Activated CD4-positive, CD25-positive, alpha-beta regulatory T cell treated with anti-CD3 and anti-CD28 coated beads, Interleukin-2, amount 50 U/mL, for 24 hours (primary cell): Measurements from ENCODE around the gene SLC30A2.
"Not testable (repeated sequence)": the region's sequence is repeated elsewhere in the genome, so short reads cannot be mapped to it uniquely, and the experiment has no call there.

Experiments
- ATAC-seq, 2 donors: fragments of 150-1000 bp; cut with Tn5 transposase; one replicate each; pipeline ENCODE4 v1.10.0; 2021; ENCODE audit warnings: mild to moderate bottlenecking in 1 of 2, moderate library complexity in 1 of 2

SLC30A2 gene, protein sequence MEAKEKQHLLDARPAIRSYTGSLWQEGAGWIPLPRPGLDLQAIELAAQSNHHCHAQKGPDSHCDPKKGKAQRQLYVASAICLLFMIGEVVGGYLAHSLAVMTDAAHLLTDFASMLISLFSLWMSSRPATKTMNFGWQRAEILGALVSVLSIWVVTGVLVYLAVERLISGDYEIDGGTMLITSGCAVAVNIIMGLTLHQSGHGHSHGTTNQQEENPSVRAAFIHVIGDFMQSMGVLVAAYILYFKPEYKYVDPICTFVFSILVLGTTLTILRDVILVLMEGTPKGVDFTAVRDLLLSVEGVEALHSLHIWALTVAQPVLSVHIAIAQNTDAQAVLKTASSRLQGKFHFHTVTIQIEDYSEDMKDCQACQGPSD

DNA sequence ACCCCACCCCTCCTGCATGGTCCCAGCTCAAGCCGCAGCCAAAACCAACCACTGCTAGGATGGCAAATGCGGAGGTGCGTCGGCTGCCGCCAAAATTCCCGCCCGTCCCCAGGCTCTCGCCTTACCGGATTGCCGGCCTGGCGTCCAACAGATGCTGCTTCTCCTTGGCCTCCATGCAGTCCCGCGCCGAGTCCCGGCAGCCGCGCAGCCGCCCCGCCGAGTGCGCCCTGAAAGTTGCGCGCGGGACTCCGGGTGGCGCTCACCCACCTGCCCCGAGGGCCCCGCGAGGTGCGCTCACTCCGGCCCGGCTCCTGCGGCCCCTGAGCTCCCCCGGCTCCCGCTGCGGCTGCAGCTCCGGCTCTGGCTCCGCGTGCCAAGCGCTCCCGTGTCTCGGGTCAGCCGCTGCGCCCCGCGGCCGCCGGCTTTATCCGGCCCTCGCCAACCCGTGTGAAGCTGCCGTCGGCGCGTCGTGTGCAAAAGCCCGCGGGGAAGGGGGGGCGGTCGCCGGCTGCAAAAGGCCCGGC is at the start of gene SLC30A2:
Gene SLC30A2, minus strand, starts transcription at position 397 of the 524 bp plus-strand sequence. Its CDS starts 222 bp downstream, at position 175.
- ATAC-seq = no peak

DNA sequence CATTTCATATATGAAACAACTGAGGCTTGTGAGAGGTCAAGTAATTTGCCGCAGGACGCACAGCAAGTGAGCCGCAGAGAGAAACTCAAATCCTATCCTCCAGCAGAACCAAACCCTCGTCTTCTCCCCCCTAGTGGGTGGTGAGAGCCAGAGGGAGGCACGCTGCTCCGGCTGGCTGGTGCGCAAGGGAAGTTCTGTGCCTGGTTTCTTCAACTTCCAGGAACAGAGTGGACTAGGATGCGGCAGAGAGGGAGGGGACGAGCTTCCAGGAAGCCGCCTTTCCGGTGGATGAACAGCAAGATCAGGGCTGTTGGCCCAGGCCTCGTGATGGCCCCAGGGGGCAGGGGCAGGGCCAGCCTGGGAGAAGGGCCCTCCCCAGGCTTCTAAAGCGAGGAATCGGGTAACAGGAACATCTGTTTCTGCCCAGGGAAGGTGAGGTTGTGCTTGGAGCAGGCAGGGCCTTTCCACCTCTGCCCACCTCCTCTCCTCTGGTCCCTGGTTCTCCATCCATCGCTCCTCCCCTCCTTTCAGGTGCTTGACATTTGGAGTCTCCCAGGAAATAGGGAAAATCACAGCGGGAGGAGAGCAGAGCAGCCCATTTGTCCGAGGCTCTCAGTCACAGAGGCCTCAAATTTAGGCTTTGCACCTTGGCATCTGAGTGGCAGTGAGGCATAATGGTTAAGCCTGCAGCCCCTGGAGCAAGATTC is 48.9 kb upstream of the SLC30A2 start:
- ATAC-seq = no peak

DNA sequence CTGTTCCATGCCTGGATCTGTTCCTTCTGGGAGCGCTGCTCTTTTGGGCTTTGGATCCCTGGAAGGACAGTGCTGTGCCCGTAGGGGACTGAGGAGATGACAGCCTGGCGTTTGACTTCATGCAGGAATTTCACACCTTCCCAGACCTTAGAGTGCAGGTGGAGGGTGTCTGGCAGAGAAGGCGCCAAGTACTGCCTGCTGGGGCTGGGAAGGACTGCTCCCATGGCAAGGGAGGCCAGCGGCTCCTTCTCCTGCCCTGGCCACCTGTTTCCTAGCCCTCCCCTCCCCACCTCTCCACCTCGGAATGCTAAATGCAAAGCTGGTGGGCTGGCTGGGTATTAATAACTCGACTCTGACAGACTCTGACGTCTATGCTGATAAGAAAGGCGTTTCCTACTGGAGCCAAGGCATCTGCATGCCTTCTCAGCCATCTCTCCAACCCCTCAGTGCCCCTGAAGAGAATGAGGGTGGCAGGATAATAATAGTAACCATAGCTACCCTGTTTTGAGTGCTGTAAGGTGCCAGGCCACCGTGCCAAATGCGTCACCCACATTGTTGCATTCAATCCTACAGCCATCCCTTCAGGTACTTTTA is 48.3 kb upstream of the SLC30A2 start:
- no peak for ATAC-seq

DNA sequence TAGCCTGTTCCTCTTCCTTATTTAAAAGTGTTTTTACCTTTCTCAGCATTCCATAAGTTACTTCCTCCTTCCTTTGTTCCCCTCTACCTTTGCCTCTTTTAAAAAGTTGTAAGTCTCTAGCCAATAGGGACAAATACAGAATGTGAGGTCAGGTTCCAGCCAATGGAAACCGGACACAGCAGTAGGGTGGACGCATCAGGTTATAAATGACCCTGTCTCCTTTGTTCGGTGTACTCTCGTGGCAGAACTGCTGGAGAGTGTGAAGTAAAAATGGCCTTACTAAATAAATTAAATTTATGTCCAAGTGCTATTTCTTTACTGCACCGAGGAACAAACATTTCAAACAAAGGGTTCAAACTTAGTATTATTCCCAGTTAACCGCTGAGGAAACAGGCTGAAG is 47.7 kb upstream of the SLC30A2 start:
- not testable (repeated sequence) for ATAC-seq

DNA sequence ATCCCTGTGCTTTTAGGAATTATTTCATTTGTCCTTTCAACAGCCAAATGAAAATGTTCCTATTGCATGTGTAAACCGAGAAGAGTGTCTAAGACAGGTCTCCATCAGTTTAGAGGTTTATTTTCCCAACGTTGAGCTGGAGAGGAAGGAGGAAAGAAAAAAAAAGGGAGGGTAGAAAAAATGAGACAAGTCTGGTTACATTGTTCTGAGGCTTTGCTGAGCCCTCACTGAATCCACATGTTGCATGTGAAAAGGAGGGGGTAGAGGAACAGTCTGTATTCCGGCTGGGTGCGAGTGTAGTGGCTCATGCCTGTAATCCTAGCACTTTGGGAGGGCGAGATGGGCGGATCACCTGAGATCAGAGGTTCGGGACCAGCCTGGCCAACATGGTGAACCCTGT is 46.5 kb upstream of the SLC30A2 start:
- ATAC-seq = no peak

DNA sequence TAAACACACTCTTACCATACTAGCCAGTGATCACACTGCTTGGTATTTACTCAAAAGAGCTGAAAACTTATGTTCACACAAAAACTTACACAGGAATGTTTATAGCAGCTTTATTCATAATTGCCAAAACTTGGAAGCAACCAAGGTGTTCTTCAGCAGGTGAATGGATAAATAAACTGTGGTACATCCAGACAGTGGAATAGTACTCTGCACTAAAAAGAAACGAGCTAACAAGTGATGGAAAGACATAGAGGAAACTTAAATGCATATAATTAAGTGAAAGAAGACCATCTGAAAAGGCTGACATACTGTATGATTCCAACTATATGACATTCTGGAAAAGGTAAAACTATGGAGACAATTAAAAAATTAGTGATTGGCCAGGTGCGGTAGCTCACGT is 45.0 kb upstream of the SLC30A2 start:
- ATAC-seq = no peak

DNA sequence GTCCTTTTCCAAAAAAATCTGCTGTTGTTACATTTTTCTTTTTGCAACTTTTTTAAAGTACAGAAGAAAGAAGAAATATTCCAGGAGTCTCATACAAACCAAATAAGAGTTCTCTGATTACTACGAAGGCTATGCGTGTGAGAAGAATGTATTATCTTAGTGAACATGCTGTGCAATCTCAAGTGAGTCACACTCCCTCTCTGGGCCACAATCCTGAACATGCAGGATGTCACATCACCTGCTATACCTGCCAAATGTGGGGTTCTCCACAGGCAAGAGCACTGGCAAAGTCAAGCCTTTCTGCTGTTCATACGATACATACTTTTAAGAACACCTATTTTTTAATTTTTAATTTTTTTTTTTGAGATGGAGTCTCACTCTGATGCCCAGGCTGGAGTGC is 43.2 kb upstream of the SLC30A2 start:
- no peak for ATAC-seq

DNA sequence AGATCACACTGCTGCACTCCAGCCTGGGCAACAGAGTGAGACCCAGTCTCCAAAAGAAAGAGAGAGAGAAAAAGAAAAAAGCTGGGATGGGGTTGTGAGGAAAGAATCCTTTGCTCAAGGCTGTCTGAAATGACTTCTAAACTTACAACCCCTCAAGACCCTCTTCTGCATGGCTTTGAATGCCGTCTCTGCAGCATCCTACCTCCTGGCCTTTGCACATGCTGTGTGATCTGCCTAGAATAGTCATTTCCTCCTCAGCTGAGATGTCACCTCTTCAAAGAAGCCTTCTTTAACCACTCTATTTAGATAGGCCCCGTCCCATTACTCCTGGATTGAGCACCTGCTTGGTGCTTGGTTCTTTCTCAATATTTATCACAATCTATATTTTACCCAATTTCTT is 38.9 kb upstream of the SLC30A2 start:
- no peak for ATAC-seq

DNA sequence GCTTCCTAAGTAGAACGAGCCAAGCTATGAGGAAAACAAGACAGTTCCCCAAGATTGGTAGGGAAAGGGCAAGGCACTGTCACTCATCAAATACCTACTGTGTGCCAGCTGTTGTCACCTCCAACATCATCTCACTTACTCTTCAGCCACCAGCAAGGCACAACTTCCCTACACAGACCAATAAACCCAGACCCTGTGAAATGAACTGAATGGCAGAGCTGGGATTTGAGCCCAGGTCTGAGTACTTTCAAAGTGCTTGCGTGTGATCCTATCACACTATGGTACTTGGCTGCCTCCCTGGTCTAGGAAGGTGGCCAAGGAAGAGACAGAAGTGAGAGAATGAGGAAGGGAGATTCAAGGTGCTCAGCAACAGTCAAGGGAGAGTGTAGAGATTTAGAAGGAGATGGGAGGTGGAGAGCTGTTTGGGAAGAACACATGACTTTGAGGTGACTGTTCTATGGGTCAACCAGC is 38.2 kb upstream of the SLC30A2 start:
- ATAC-seq = no peak

DNA sequence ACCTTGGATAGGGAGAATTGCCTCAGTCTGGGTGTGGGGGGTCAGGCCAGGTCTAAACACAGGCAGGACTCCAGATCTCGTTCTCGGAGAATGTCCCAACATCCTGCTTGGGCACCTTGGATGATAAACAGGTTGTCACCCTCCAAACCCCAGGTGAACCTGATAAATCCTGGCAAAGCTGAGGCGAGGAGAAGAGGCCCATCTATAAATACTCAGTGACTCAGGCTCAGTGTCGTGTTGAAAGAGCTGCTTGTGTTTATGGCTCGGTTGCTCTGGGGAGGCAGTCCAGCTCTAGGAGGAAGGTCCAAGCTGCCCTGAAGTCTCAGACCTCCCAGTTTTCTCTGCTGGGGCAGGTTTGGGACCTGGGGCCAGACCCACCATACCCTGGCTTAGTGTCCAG is 37.3 kb upstream of the SLC30A2 start:
- no peak for ATAC-seq

DNA sequence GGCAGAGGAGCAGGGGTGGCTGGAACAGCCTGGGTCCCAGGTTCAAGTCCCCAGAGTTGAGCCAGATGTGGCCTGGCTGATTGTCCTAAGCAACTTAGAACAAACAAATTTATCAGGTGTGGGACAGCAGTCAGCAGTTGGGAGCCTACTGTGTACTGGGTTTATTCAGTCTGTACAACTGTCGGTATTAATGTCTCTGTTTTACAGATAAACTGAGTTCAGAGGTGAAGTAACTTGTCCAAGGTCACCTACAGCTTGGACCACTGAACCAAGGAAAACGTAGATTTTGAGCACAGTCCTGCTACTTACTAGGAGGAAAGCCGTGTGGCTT is 36.1 kb upstream of the SLC30A2 start:
- ATAC-seq = no peak

DNA sequence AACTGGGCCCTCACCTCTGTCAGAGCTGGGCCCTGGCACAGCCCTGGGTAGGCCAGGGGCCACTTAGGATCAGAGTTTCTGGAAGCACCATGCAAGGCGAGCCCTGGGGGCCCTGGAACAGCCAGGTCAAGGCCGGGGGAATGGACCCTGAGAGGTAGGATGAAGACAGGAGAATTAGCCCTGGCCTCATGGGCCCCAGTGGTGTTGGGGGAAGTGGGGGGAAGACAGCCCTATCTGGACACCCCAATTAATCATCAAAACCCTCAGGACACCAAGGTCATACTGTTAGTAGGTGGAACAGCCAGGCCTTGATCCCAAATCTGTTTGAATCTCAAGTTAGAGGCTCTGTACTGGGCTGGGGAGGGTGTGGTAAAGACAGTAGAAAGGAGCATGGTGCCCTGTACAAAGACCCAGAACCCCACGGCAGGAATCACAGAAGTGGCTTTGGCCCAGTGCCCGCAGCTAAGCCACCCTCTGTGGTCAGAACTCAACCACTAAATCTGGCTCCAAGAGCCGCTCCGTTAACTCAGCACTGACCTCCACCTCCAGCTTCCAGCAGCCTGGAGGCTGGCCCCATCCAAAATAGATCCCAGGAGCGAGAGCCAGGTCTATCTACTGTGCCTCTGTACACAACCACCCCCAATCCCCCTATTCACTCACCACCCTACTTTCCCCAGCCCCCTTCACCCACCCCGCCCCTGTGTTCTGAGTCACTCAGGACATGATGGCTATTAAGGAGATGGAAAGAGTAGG is 35.5 kb upstream of the SLC30A2 start:
- no peak for ATAC-seq

DNA sequence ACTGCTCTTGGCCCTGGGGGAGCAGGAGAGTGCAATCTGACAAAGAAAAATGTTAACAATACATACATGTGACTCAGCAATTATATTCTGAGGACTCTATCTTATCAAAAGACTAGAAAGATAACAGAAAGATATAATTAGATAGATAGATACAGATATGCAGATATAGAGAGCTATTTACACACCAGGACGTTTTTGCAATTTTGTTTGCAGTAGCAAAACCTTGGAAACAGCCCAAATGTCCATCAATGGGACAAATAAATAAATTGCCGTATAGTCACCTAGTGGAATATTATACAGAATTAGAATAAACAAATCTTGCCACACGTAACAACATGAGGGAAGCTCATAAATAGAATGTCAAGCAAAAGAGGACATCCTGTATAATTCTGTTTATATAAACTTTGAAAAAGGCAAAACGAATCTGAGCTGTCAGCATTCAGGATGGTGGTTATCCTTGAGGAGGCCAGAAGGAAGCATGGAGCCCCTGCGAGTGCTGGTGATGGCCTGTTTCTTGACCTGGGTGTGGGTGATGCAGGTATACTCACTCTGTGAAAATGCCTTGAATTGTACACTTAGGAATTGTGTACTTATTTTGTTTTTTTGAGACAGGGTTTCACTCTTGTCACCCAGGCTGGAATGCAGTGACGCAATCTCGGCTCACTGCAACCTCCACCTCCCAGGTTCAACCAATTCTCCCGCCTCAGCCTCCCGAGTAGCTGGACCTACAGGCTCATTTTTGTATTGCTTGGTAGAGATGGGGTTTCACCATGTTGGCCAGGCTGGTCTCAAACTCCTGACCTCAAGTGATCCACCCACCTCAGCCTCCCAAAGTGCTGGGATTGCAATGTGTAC is 34.3 kb upstream of the SLC30A2 start:
- ATAC-seq = no peak

DNA sequence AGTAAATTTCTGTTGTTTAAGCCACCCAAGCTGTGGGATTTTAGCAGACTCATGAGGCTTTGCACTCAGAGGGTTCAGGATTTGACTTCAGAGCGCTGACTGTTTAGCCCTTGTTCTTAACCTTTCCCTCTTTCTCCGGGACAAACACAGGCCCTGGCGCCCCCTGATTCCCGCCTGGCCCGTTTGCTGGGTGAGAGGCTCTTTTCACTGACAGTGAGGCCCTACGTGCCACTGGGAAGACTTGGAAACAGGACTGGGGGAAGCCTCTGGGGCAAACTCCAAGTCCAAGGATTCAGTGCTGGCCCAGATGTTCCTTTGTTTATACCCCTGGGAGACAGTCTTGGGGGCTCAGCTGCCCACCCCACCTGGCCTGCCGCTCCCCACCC is 33.3 kb upstream of the SLC30A2 start:
- ATAC-seq = no peak

DNA sequence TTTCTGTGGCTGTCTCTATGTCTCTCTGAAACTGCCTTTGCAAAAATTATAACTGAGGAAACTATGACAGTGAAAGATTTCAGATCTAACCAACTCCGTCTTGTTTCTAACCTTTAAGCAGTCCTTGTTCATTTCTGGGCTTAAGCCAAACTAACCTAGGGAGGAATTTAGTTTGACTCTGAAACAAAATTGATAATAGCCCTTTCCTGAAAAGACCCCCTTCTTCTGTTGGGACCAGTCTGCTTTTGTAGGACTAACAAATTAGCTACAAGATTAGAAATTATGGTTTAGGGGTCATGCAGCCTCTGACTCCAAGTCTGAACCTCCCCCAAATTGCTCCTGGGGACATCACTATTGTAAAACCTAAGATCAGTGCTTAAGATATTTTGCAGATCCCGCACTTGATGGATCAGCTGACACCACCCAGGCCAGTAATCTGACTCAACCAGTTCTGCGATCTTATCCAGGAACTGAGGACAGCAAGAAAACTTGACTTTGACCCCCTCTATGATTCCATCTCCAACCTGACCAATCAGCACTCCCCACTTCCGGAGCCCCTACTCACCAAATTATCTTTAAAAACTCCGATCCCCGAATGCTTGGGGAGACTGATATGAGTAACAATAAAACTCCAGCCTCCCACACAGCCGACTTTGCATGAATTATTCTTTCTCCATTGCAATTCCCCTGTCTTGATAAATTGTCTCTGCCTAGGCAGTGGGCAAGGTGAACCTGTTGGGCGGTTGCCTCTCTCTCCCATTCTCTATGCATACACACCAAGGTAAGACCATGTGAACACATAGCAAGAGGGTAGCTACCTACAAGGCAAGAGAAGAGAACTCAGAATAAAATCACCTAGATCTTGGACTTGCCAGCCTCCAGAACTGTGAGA is 32.6 kb upstream of the SLC30A2 start:
- no peak for ATAC-seq

DNA sequence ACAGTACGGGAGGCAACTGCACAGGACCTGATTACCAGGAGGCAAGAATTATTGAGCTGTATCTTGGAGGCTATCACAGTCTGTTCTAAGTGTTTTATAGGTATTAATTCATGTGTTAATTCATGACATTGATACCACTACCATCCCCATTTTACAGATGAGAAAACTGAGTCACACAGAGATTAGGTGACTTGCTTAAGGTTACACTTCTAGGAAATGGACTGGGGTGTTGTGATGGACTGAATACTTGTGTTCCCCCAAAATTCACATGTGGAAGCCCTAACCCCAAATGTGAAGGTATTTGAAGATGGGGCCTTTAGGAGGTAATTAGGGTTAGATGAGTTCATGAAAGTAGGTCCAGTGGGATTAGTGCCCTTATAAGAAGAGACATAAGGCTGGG is 31.6 kb upstream of the SLC30A2 start:
- ATAC-seq = no peak

DNA sequence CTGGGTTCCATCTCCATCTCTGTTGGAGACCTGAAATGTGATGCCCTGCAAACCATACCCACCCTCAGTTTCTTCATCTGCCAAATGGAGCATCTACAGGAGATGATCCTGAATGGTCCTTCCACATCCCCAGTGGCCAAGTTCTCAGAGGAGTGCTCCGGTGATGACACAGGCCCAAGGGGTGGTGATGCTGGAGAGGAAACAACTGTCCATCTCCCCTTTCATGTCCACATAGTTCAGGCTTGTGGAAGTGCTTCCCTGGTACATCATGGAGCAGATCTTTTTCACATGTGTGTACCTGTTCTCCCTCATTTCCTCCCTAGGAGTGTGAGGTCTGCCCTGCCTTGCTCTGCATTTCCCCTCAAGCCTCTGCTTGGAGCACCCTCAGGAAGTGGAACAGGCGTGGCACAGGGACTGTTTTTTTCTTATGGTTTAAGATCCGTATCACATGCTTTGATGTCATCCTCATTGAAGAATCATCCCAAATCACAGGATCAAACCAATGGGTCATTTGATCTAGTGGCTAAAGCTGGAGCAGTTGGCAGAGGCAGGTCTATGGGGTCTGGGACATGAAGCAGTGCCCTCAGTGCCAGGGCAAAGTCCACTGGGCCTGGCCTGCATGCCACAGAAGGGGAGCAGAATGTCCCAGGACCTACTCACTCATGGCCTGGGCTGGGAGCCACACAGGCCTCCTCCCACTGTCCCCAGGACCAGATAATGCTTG is 29.7 kb upstream of the SLC30A2 start:
- no peak for ATAC-seq

DNA sequence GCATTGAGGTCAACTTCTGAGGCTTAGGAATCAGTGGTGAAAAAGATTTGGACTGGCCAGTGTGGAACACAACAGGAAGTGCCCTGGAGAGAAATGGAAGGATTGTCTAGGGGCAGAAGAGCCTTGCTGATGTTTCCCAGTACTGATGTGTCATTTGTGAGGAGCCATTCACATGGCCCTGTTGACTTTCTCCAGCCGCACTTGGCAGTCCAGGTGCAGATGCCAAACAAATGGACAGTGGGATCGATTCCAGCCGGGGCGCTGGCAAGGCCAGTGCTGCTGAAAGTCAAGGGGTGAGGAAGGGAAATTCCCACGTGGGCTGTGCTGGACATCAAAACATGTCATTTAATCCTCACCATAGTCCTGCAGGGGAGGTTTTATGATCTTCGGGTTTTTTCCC is 26.4 kb upstream of the SLC30A2 start:
- ATAC-seq = no peak

DNA sequence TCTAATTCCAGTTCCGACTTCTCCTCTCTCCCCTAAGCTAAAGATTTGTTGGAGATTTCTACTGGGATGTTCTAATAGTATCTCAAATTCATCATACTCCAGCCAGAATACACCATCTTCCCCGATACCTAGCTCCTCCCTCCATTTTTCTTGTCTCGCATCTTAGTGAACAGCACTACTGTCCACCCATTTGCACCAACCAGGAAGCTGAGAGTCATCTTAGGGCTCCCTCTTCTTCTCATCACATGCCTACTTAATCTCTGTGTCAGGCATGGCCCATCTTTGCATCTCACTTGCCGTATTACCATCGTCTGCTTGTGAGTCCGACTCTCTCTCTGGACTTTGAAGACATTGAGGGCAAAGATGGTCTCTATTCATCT is 25.0 kb upstream of the SLC30A2 start:
- no peak for ATAC-seq

DNA sequence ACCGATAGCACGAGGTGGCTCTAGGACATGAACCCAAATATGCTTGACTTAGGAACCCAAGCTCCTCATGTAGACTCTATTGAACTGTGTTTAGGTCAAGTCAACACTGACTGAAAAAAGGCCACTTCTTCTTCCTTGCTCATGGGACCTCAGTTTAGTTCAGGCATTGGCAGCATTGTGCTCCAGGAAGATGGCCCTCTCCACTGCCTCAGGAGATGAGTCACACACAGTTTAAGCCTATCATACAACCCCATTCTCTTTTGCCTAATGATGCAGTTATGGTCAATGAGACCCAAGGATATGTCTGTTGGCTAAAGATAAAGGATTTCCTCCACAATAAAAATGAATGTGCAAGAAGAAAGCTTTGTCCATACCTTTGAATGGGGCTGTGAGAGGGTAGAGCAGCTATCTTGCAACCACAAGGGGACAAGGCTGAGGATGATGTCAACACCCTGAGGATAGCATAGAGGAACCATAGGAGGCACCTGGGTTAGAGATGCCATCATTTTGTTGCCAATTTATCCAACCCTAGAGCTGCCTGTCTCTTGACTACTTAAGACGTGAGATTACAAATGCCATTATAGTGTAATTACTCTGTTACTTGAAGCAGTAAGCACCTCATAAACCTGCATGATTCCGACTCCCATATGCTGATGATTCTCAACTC is 24.5 kb upstream of the SLC30A2 start:
- no peak for ATAC-seq
